ENCODE results near the gene LOC101059915.

LOC101059915 gene

GRCh38 chrX:71667328-71668247, at the start of gene LOC101059915:
LOC101059915 (plus strand) TSS chrX:71667546.
- no peak within 1 kb of the TSS for H3K4me3 ChIP-seq
- no peaks in the 10 kb centered on the region for H3K27me3 ChIP-seq
- H3K9me3 ChIP-seq = no peaks in the 10 kb centered on the region
- H3K4me1 ChIP-seq = no peaks in the 10 kb centered on the region
- H3K27ac ChIP-seq = no peak within 1 kb of the TSS
- no peak for DNase-seq (ENCODE audit: low spot score)
- TF ChIP-seq, protein P1, sequence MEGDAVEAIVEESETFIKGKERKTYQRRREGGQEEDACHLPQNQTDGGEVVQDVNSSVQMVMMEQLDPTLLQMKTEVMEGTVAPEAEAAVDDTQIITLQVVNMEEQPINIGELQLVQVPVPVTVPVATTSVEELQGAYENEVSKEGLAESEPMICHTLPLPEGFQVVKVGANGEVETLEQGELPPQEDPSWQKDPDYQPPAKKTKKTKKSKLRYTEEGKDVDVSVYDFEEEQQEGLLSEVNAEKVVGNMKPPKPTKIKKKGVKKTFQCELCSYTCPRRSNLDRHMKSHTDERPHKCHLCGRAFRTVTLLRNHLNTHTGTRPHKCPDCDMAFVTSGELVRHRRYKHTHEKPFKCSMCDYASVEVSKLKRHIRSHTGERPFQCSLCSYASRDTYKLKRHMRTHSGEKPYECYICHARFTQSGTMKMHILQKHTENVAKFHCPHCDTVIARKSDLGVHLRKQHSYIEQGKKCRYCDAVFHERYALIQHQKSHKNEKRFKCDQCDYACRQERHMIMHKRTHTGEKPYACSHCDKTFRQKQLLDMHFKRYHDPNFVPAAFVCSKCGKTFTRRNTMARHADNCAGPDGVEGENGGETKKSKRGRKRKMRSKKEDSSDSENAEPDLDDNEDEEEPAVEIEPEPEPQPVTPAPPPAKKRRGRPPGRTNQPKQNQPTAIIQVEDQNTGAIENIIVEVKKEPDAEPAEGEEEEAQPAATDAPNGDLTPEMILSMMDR (IDR thresholded peaks at IDR 0.05) = no peak
- no peaks in the 10 kb centered on the region for H3K36me3 ChIP-seq

DNA sequence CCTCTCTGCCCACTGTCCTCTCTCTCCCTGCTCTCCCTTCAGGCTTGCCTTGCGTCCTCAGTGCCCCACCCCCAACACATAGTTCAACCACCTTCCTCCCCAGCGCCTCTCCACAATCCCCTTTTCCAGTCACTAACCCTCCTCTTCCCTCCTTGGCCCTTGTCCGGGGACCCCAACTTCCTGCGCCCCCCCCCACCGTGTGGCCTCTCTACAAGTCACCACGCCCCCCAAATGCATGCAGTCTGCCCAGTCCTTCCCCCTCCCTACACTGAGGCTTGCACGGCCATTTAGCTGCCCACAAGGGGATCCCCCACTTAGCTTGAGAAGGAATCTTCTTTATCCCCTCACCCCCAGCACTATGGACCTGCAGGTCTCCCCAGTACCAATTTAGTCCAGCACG, 49.6 kb upstream of the LOC101059915 start:
- TF ChIP-seq, protein P1 (IDR thresholded peaks at IDR 0.05) = no peak

GRCh38 chrX:71618303-71618721, 49.0 kb upstream of the LOC101059915 start, which contains the start of gene CXCR3:
CXCR3 (minus strand) TSS chrX:71618511; CDS start chrX:71618449, 62 bp downstream.
- TF ChIP-seq, protein P1 (IDR thresholded peaks at IDR 0.05) = no peak
- Histone ChIP-seq H3K36me3 (peaks cover 6% of the 10 kb centered on the region), H3K27ac (no peak within 1 kb of the TSS), H3K4me1 (peaks cover 0 to 16% of the 10 kb centered on the region in 2 donors), H3K4me3 (no peak within 1 kb of the TSS), H3K27me3 (no peaks in the 10 kb centered on the region), H3K9me3 (no peaks in the 10 kb centered on the region)
- no peak for DNase-seq (ENCODE audit: low spot score)

More for the DNA sequence above, 49.6 kb upstream of the LOC101059915 start:
- no peak overlapping the region for H3K4me3 ChIP-seq
- H3K9me3 ChIP-seq = no peaks in the 10 kb centered on the region
- peaks cover 12% of the 10 kb centered on the region for H3K36me3 ChIP-seq
- no peak for DNase-seq (ENCODE audit: low spot score)
- H3K4me1 ChIP-seq = peaks cover 0 to 10% of the 10 kb centered on the region in 2 donors
- H3K27me3 ChIP-seq = no peaks in the 10 kb centered on the region
- H3K27ac ChIP-seq = no peak overlapping the region

GRCh38 chrX:71618787-71619186, 48.6 kb upstream of the LOC101059915 start:
- Histone ChIP-seq H3K4me1 (peaks cover 0 to 19% of the 10 kb centered on the region in 2 donors), H3K27me3 (no peaks in the 10 kb centered on the region), H3K4me3 (no peak overlapping the region), H3K27ac (no peak overlapping the region), H3K36me3 (peaks cover 6% of the 10 kb centered on the region), H3K9me3 (no peaks in the 10 kb centered on the region)
- TF ChIP-seq, protein P1 (IDR thresholded peaks at IDR 0.05) = no peak
- DNase-seq (ENCODE audit: low spot score) = no peak

DNA sequence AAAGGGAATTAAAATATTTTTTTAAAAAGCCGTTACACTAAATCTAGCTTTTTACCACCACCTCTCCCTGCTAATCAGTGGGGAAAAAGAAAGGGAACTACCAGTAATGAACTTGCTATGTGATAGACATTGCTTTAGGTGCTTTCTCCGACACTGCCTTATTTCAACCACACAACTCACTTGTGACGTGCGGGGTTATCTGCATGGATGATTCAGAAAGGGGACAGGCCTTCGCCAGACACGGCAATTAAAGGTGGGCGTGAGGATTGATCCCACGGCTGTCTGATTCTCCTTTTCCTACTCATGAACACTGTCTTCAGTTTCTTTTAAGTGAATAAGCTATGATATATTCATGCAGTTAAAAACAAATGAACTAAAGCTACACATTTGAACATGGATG, 48.2 kb upstream of the LOC101059915 start:
- Histone ChIP-seq H3K27me3 (no peaks in the 10 kb centered on the region), H3K4me3 (no peak overlapping the region), H3K36me3 (peaks cover 4% of the 10 kb centered on the region), H3K9me3 (no peaks in the 10 kb centered on the region), H3K4me1 (peaks cover 0 to 19% of the 10 kb centered on the region in 2 donors), H3K27ac (no peak overlapping the region)
- TF ChIP-seq, protein P1 (IDR thresholded peaks at IDR 0.05) = no peak
- no peak for DNase-seq (ENCODE audit: low spot score)
